ENCODE data around the gene KHDC3L. TPM values are rescaled to one million over a fixed set of nuclear protein-coding genes. Genes with fewer than 3 reads are reported as not detected.

KHDC3L gene
- total RNA-seq, 4 donors from 2014 or later = not detected

- H3K36me3 ChIP-seq = no peaks in the 10 kb centered on the region
- H3K4me3 ChIP-seq = no peak overlapping the region
- no peaks in the 10 kb centered on the region for H3K9me3 ChIP-seq
- DNase-seq = no peak
- intact Hi-C loops (cut with DNase I) = no loop called here
- H3K27ac ChIP-seq = no peak overlapping the region
- no peaks in the 10 kb centered on the region for H3K27me3 ChIP-seq
- TF ChIP-seq POLR2A (IDR thresholded peaks at IDR 0.05) = no peak
- TF ChIP-seq, protein P1, sequence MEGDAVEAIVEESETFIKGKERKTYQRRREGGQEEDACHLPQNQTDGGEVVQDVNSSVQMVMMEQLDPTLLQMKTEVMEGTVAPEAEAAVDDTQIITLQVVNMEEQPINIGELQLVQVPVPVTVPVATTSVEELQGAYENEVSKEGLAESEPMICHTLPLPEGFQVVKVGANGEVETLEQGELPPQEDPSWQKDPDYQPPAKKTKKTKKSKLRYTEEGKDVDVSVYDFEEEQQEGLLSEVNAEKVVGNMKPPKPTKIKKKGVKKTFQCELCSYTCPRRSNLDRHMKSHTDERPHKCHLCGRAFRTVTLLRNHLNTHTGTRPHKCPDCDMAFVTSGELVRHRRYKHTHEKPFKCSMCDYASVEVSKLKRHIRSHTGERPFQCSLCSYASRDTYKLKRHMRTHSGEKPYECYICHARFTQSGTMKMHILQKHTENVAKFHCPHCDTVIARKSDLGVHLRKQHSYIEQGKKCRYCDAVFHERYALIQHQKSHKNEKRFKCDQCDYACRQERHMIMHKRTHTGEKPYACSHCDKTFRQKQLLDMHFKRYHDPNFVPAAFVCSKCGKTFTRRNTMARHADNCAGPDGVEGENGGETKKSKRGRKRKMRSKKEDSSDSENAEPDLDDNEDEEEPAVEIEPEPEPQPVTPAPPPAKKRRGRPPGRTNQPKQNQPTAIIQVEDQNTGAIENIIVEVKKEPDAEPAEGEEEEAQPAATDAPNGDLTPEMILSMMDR (IDR thresholded peaks at IDR 0.05) = no peak
- 88 to 100% methylated on average over 2 to 14 of the region's 23 CpGs for WGBS, 2 donors
- H3K4me1 ChIP-seq = no peaks in the 10 kb centered on the region
Measured at GRCh38 chr6:73363537-73363875, 1.0 kb downstream of the KHDC3L start.

- H3K27ac ChIP-seq = no peak overlapping the region
- WGBS, 2 donors = 84 to 100% methylated on average over 6 to 11 of the region's 14 CpGs
- TF ChIP-seq, protein P1 (IDR thresholded peaks at IDR 0.05) = no peak
- TF ChIP-seq POLR2A (IDR thresholded peaks at IDR 0.05) = no peak
- DNase-seq = no peak
- no peaks in the 10 kb centered on the region for H3K27me3 ChIP-seq
- no peaks in the 10 kb centered on the region for H3K4me1 ChIP-seq
- H3K9me3 ChIP-seq = no peaks in the 10 kb centered on the region
- intact Hi-C loops (cut with DNase I) = no loop called here
- no peak overlapping the region for H3K4me3 ChIP-seq
- H3K36me3 ChIP-seq = no peaks in the 10 kb centered on the region
Measured at GRCh38 chr6:73364121-73364520, 1.7 kb downstream of the KHDC3L start.

- H3K4me3 ChIP-seq = no peak overlapping the region
- intact Hi-C loops (cut with DNase I) = no loop called here
- H3K36me3 ChIP-seq = no peaks in the 10 kb centered on the region
- no peak overlapping the region for H3K27ac ChIP-seq
- H3K4me1 ChIP-seq = no peaks in the 10 kb centered on the region
- WGBS, 2 donors = 81 to 88% methylated on average over 7 to 9 of the region's 9 CpGs
- no peaks in the 10 kb centered on the region for H3K9me3 ChIP-seq
- TF ChIP-seq, protein P1 (IDR thresholded peaks at IDR 0.05) = no peak
- no peak for TF ChIP-seq POLR2A (IDR thresholded peaks at IDR 0.05)
- no peaks in the 10 kb centered on the region for H3K27me3 ChIP-seq
- DNase-seq = no peak
Measured at GRCh38 chr6:73364549-73364948, 2.1 kb downstream of the KHDC3L start.

DNA sequence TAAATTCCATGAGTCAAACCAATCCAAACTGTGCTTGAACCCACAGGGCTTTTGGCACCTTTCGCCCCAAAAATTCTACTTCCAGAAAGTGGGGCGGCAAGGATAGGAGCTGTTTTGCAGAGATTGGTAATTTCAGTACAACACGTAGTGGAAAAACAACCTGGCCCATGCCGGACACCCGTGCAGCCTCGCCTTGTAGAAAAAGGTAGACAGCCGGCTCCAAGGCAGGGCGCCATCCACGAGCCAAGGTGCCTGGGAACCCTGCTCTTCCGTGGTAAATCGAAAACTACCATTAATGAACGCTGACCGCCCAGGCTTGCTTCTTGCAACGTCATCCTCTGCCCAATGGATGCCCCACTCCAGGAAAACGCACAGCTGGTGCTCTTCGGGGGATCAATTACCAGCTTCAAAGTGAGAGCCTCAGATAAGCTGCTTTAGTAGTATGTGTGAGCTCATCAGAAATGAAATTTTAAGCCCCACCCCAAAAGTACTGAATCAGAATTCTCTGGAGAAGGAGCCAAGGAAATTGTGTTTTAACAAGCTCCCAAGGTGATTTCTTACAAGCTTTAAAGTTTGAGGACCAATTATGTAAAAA lies 5.4 kb downstream of the KHDC3L start:
- Histone ChIP-seq H3K36me3 (no peaks in the 10 kb centered on the region), H3K4me1 (no peaks in the 10 kb centered on the region), H3K27me3 (no peaks in the 10 kb centered on the region), H3K27ac (no peak overlapping the region), H3K9me3 (peaks cover 0 to 19% (median 0%) of the 10 kb centered on the region in 3 donors), H3K4me3 (no peak overlapping the region)
- 65 to 73% methylated on average over 9 to 16 of the region's 16 CpGs for WGBS, 2 donors
- no peak for DNase-seq
- intact Hi-C loops (cut with DNase I) = no loop called here
- TF ChIP-seq, protein P1 (IDR thresholded peaks at IDR 0.05) = no peak
- no peak for TF ChIP-seq POLR2A (IDR thresholded peaks at IDR 0.05)

- WGBS, 2 donors = 85 to 94% methylated on average over 4 of the region's 4 CpGs
- no peaks in the 10 kb centered on the region for H3K27me3 ChIP-seq
- H3K9me3 ChIP-seq = peaks cover 0 to 19% (median 0%) of the 10 kb centered on the region in 3 donors
- H3K4me1 ChIP-seq = no peaks in the 10 kb centered on the region
- no peaks in the 10 kb centered on the region for H3K36me3 ChIP-seq
- H3K27ac ChIP-seq = no peak overlapping the region
- TF ChIP-seq, protein P1 (IDR thresholded peaks at IDR 0.05) = no peak
- TF ChIP-seq POLR2A (IDR thresholded peaks at IDR 0.05) = no peak
- intact Hi-C loops (cut with DNase I) = no loop called here
- DNase-seq = no peak
- H3K4me3 ChIP-seq = no peak overlapping the region
Measured at GRCh38 chr6:73368675-73369074, 6.2 kb downstream of the KHDC3L start.

All from esophagus squamous epithelium (tissue), 5 donors.